Stimulated activated CD4-positive, alpha-beta T cell treated with anti-CD3 and anti-CD28 coated beads, Interleukin-12 subunit alpha, Interleukin-12 subunit beta, amount 100 ng/mL, for 4 hours (primary cell): Measurements from ENCODE around the gene ALK.
"Not testable (repeated sequence)": the region's sequence is repeated elsewhere in the genome, so short reads cannot be mapped to it uniquely, and the experiment has no call there.

Source experiments
- DNase-seq: peaks from one replicate; pipeline ENCODE4 v3.0.0-alpha.2; 2020

ALK gene

DNA sequence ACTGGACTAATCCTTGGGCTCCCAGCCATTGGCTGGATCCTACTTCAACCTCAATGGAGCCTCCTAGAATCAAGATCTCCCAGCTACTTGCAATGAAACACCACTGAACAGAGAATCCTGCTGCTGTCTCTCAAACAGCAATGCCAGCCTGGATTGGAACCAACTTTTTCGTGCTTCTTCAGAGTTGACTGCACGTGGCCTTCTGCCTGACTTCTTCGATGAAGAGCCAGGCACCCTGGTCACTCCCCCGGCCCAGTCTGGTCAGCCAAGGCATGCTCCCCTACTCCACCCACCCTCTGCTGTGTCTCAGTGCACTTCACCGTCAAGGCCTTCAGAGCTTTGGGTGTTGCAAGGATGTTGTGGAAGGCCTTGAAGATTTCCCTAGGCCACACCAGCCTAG lies 657.5 kb downstream of the ALK start:
- DNase-seq: no peak

DNA sequence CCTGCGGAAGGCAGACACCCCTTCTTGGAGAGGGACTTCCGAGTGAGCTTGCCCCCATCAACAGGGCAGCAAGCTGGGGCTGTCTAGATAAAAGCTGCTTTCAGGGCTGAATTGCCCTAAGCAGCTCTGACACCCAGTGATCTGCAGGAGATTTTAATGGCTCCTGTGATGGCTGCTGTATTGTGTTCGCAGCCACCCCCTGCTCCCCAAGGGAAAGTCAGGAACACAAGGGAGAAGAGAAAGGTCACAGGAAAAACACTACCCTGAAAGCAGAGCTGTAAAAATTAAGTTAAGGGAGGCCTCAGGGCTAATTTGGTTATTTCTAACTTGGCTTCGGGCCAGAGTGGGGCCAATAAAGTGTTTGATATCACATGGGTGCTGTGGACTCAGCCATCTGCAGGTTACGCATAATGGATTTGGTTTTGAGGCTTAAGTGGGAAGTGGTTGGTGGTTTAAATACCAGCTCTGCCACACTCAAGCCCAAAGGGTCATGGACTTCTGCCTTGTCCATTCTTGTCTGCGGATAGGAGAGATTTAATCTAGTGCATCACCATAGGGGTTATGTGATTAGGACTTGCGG lies 658.6 kb downstream of the ALK start:
- DNase-seq: no peak

DNA sequence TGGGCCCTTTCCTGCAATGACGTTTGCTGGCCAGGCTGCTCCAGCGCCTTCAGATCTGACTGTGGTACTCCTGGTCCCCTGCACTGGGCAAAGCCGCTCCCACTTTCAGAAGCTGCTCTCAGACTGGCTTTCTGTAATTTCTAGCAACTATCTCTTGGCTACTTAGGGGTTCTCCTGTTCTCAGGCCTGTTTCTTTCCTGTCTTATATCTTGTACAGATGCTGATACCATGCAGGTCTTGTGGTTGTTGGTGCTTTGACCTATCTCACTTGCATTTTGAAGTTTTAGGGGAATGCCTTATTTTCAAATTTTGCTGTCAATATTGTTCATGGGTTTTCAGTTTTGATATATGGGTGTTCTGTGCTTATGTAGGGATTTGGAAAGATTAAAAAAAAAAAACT lies 660.4 kb downstream of the ALK start:
- no peak for DNase-seq

DNA sequence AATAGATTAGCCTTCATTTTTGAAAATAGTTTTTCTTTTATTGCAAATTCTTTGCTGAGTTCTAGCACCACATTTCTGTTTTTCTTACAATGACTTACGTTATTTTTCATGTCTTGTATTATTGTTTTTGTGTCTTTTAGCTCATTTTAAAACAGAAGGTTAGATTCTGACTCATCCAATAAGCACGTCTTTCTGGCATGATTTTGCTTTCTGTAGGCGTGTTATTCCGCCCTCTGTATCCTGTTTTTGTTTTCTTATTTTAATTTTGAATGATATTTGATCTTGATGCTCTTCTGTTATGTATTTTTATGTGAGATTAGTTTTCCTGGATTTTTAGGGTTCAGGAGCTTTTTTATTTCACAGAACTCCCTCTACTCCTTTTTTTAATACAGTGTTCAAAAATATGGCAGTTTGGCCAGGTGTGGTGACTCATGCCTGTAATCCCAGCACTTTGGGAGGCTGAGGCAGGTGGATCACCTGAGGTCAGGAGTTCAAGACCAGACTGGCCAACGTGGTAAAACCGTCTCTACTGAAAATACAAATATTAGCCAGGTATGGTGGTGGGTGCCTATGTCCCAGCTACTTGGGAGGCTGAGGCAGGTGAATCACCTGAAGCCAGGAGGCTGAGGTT lies 661.1 kb downstream of the ALK start:
- DNase-seq: no peak

DNA sequence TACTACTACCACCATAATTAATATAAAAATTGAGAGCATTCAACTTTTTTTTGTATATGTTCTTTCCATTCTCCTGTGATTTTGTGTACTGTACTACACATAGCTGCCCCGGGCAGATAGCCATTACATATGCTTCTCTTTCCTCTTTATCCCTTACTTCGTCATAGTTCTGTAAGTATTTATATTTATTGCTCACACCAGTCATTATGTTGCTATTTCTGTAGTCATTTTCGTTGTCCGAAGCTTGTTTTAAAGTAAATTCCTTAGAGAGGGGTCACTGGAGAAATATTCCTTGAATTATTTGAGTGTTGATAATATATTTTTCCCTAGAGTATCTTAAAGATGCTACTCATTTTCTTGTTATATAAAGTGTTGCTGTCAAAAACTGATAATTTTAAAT lies 662.2 kb downstream of the ALK start:
- no peak for DNase-seq

DNA sequence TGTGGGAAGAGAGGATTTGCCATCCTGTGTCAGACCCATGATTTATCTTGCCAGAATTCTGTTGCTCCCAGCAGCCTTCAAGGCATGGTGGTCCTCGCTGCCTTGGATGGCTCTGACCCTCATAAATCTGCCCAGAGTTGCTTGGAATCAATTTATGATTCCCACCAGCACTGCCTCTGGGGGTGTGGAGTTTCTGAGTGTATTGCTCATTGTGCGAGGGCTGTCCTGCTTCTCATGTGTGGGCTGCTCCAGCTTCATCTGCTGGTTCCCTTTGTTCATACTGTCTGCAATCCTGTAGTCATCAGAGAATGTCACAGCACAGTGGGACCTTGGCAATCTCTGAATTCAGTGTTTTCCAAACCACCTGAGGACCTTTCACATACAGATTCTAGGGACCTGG lies 666.4 kb downstream of the ALK start:
- no peak for DNase-seq

DNA sequence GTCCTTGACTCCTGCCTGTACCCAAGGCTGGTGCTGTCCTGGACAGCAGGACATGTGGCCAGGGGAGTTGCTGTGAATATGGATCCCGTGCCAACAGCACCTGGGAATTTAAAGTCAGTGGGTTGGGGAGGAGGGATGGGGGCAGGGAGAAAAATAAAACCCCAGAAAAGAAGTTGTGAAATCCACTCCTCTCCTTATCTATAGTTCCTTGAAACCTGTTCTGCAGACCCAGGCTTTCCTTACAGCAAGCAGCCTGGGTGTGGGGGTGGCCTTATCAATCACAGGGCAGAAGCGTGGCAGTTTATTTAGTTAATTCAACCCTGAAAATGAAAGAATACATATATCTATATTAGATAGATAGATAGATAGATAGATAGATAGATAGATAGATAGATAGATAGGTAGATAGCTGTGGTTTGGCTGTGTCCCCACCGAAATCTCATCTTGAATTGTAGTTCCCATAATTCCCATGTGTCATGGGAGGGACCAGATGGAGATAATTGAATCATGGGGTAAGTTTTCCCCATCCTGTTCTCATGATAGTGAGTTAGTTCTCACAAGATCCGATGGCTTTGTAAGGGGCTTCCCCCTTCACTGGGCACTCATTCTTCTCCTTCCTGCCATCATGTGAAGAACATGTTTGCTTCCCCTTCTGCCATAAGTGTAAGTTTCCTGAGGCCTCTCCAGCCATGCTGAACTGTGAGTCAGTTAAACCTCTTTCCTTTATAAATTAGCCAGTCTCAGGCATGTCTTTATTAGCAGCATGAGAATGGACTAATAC lies 667.7 kb downstream of the ALK start:
- not testable (repeated sequence) for DNase-seq

DNA sequence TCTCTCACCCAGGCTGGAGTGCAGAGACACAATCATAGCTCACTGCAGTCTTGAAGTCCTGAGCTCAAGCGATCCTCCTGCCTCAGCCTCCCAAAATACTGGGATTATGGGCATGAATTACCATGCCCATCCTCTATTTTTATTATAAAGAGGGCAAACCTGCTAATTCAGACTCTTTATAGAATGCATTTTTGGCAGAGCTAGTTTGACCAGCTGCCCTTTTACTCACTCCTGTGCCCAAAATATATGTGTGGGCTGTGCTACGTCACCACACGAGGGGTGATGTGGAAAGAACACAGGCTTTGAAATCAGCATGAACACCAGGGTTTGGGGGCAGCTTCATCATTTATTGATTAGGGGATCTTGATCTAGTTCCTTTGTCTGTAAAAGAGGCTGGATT lies 668.4 kb downstream of the ALK start:
- DNase-seq: no peak

DNA sequence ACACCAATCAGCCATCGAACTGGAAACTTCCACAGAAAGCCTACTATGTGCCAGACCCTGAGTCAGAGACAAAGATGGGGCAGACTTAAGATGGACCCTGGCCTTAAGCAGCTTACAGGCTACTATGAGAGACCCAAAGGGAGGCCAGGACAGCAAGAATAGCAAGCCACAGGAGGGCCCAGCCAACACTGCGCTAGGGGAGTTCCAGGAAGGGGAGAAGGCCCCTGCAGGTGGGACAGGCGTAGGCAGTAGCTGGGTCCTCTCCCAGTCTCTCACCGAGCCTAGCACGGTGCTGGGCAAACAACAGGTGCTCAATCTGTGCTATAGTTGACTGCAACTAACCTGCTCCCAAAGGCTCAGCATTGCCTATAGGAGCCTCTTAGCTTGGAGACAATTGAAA lies 670.0 kb downstream of the ALK start:
- DNase-seq: no peak

DNA sequence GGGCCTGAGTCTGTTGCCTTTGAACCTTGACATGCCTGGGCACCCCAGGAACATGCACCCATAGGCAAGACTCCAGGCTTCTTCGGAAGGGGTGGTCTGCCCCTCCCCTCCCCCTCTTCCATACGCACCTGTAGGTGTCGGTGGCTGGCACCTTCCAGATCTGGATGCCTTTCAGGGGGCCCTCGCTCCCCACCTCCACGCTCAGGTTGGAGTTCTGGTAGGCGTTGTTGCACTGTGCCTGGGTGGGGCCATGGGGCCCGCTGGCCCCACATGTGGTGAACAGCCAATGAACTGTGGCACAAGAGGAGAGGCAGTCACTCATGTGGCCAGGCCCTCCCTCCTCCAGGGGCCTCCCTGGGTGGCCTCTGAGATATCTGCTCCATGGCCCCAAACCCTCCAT lies 670.4 kb downstream of the ALK start:
- no peak for DNase-seq

DNA sequence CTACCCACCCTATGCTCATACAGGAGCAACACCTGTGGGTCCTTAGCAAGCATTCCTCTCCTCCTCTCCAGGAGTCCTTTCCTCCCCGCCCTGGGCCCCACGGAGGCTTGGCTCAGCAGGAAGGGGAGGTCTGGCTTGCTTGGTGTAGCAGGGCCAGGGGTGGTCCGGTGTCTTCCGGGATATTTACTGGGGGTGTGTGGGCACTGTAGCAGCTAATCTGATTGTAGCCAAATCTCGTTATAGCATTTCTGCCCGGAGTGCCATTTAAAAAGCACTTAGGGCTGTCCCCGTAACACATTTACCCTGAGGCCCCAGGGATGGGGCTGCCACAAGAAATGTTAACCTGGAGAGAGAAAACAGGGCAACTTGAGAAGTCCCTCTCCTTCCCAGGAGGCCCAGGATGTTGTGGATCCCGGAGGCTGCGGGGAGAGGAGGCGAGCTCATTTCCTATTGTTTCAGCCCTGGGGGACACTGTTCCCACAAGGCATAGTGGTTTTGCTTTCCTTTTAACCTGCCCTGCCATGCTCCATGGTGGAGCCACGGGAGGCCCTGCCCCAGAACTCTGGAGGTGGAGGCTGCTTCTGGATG lies 671.6 kb downstream of the ALK start:
- no peak for DNase-seq

DNA sequence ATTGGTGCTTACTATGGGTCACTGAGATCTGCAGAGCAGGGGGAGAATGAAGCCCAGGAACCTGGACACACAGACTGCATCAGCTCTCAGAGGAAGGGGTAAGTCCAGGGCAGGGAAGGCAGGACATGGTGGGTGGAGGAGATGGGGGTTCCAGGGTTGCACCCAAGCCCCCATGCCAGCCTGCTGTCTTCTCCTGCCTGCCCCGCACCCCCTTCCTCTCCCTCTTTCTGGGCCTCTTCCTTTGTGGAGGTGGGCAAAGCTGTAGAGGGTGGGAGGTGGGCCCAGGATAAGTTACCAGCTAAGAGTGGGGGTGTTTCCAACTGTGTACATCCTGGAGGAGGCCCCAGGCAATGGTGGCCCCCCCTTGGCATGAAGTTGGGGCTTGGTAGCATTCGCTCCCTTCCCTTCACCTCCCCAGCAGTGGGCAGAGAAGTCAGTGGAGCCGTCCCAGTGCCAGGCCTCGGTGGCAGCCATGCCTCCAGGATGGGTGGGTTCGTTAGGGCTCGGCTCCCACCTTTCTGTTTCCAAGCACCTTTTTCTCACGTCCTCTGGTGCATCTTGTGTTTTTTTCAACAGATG lies 674.0 kb downstream of the ALK start:
- no peak for DNase-seq

DNA sequence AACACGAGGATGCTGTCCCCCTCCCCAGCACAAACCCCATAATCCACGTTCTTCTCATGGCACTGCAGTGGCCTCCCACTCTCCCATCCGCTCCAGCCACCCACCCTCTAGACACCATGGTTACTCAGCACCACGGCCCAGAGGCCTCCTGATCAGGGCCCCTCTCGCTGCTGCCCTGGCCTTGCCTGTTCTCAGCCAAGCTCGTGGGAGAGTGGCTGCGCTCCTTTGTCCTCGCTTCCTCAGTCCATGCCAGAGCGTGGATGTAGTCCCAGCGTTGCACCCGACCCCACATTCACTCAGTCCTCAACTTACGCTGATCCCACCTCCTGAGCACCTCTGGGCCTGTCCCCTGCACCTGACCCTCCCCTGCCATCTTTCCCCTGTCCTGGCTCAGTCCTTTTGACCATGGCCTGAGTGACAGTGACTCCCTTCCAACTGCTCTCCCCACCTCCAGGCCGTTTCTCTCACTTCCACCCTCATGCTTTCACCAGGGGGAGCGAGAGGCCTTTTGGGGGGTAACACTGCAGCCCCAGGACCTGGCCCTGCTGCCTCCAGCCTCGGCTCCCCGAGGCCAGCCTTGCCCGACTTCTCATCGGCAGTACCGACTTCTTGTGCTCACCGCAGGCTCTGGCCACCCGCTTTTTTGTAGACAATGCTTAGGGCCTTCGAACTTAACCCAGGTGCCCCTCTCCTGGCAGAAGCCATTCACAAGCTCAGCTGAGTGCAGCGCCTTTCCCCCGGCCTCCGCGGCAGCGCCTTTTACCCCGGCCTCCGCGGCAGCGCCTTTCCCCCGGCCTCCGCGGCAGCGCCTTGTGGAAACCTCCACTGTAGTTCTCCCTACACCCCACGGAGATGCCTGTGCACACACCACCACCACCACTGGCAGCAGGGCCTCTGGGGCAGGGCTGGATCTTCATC lies 674.7 kb downstream of the ALK start:
- DNase-seq: no peak

DNA sequence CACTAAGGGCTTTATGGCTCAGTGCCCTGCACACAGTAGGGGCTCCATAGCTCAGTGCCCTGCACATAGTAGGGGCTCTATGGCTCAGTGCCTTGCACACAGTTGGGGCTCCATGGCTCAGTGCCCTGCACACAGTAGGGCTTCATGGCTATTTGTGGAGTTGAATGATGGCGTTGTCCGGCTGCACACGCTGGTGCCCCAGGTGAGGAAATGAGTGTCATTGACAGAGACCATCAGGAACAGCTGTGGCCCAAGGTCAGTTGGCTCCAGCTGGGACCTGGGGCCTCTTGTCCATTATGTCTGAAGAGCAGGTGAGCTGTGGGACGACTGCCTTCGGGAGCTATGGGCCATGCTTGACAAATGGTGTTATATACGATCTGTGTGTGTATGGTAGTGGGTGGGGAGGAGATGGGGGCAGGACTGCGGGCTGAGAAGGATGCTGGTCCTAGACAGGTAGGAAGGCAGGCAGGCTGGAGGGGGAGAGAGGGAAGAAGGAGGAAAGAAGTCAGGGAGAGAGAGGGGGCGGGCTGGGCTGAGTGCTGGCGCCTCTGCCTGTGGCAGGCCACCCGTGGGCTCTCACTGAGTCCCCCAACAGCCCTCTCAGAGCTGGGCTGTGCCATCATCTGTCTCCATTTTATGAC lies 675.5 kb downstream of the ALK start:
- no peak for DNase-seq

DNA sequence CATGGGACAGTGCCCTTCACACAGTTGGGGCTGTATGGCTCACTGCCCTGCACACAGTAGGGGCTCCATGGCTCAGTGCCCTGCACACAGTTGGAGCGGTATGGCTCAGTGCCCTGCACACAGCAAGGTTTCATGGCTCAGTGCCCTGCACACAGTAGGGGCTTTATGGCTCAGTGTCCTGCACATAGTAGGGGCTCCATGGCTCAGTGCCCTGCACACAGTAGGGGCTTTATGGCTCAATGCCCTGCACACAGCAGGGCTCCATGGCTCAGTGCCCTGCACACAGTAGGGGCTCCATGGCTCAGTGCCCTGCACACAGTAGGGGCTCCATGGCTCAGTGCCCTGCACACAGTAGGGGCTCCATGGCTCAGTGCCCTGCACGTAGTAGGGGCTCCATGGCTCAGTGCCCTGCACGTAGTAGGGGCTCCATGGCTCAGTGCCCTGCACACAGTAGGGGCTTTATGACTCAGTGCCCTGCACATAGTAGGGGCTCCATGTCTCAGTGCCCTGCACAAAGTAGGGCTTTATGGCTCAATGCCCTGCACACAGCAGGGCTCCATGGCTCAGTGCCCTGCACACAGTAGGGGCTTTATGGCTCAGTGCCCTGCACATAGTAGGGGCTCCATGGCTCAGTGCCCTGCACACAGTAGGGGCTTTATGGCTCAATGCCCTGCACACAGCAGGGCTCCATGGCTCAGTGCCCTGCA lies 676.2 kb downstream of the ALK start:
- not testable (repeated sequence) for DNase-seq

DNA sequence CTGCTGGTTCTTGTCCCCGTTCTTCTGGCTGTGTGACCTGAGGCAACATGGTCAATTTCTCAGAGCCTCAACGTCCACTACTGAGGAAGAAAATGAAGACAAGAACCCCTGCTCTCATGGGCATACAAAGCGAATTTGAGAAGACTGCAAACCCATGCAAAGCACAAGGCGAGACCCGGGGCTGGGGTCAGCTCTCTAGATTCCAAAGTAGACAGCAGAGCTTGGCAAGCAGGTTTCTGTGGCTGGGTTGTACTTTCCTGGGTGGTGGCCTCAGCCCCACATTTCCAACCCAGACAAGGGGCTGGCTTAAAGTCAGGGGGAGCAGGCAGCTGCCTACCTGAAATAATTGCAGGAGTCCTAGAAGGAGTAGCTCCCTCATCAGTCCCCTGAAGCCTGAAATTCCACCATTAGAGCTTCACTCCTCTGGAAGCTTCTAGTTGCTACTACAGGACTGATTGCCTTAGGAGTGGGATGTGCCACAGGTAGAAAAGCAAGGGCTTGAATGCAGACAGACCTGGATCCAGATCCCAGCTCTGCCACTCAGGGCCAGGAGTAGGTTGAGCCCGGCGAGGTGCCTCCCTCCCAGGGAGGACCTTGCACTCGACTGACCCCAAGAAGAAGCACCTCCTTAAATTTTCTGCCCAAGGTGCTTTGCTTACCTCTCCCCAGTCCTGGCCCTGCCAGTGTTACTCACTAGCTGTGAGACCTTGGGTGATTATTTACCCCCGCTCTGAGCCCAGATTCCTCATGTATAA lies 678.6 kb downstream of the ALK start:
- no peak for DNase-seq

DNA sequence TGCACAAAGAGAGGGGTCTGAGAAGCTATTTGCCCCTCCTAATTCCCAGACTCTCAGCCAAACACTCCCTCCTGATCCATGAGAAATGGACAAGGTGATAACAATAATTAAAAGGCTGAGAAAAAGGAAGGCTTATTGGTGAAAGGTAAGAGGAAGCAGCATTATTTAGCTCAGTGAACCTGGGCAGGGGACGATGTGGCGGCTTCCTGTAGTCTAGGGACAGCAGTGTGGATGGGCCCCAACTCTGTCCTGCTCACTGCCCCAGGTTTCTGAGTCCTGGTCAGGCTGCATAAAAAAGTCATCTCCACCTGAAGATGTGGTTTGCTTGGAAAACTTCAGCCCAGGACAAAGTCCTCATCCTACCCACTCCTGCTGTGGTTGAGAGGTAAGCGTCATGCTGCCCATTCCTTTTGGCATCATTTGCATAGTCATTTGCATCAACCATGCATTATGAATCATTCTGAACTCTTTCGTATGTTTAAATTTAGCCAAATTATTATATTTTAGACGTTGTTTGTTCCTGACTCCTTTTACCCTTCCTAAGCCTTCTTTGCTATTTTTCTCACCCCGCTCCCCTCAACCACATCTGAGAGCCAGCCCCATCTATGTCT lies 679.3 kb downstream of the ALK start:
- no peak for DNase-seq

DNA sequence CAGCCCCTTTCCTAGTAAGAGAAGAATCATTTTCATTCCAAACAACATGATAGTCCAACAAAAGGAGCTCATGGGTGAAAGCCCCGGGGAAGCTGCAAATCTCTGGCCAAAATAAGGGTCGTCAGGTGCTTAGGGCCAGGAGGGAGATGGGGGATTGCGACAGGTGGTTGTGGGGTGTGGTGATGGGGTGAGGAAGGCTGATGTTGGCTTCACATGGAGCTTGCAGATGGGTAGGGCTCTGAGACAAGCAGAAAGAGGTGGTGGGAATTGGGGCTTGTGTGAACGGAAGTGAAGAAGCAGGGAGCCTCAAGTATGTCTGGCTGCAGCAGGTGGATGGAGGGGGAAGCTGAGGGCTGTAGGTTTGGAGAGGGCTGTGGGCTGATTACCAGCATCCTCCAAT lies 680.0 kb downstream of the ALK start:
- no peak for DNase-seq

DNA sequence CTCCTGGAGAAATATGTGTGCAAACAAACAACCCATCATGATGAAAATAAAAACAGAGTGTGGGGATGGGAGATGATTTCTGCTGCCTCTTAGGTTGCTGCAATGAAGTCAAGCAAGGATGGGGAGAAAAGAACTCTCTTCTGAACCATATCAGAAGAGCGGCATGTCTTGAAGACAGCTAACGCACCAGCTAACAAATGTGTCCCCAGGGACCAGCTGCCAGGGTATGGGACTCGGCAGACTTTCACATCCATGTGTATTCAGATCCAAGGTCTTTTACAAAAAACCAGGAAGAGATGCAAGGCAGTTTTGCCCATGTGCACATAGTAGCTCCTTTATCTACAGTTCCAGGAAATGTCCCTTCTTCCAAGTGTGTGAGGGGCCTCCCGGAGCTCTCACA lies 680.8 kb downstream of the ALK start:
- no peak for DNase-seq
